ENCODE data around the gene LCE3B. TPM values are rescaled to one million over a fixed set of nuclear protein-coding genes. Genes with fewer than 3 reads are reported as not detected.

Gene LCE3B
- total RNA-seq, 4 donors from 2014 or later, result not detected

GRCh38 chr1:152640351-152640750 lies 26.7 kb downstream of the LCE3B start:
- Histone ChIP-seq H3K4me3 (no peak overlapping the region), H3K9me3 (peaks cover 0 to 15% (median 2%) of the 10 kb centered on the region in 4 donors), H3K4me1 (no peaks in the 10 kb centered on the region), H3K36me3 (no peaks in the 10 kb centered on the region), H3K27ac (no peak overlapping the region), H3K27me3 (no peaks in the 10 kb centered on the region)
- WGBS, 2 donors, result 65 to 69% methylated on average over 1 of the region's 1 CpG
- DNase-seq (ENCODE audit: low spot score in 2 of 2), result no peak
- TF ChIP-seq POLR2A (IDR thresholded peaks at IDR 0.05) (no peak), EP300 (IDR thresholded peaks at IDR 0.05) (no peak), CTCF (IDR thresholded peaks at IDR 0.05) (no peak)

- no peaks in the 10 kb centered on the region for H3K36me3 ChIP-seq
- 59 to 74% methylated on average over 3 of the region's 3 CpGs for WGBS, 2 donors
- no peaks in the 10 kb centered on the region for H3K27me3 ChIP-seq
- TF ChIP-seq POLR2A (IDR thresholded peaks at IDR 0.05), result no peak
- no peak for TF ChIP-seq CTCF (IDR thresholded peaks at IDR 0.05)
- no peak for TF ChIP-seq EP300 (IDR thresholded peaks at IDR 0.05)
- no peak overlapping the region for H3K4me3 ChIP-seq
- DNase-seq (ENCODE audit: low spot score in 2 of 2), result no peak
- peaks cover 0 to 6% (median 0%) of the 10 kb centered on the region in 4 donors for H3K9me3 ChIP-seq
- H3K27ac ChIP-seq, result no peak overlapping the region
- no peaks in the 10 kb centered on the region for H3K4me1 ChIP-seq
Measured at GRCh38 chr1:152643945-152644344, 30.3 kb downstream of the LCE3B start.

GRCh38 chr1:152645146-152645545 lies 31.5 kb downstream of the LCE3B start:
- TF ChIP-seq CTCF (IDR thresholded peaks at IDR 0.05) (no peak), POLR2A (IDR thresholded peaks at IDR 0.05) (no peak), EP300 (IDR thresholded peaks at IDR 0.05) (no peak)
- 60 to 71% methylated on average over 2 to 3 of the region's 3 CpGs for WGBS, 2 donors
- Histone ChIP-seq H3K36me3 (no peaks in the 10 kb centered on the region), H3K27me3 (no peaks in the 10 kb centered on the region), H3K27ac (no peak overlapping the region), H3K9me3 (peaks cover 0 to 6% (median 0%) of the 10 kb centered on the region in 4 donors), H3K4me1 (no peaks in the 10 kb centered on the region), H3K4me3 (no peak overlapping the region)
- no peak for DNase-seq (ENCODE audit: low spot score in 2 of 2)

GRCh38 chr1:152646656-152647055 lies 33.0 kb downstream of the LCE3B start:
- no peak for DNase-seq (ENCODE audit: low spot score in 2 of 2)
- no peaks in the 10 kb centered on the region for H3K4me1 ChIP-seq
- no peak for TF ChIP-seq EP300 (IDR thresholded peaks at IDR 0.05)
- TF ChIP-seq POLR2A (IDR thresholded peaks at IDR 0.05), result no peak
- TF ChIP-seq CTCF (IDR thresholded peaks at IDR 0.05), result no peak
- no peak overlapping the region for H3K27ac ChIP-seq
- H3K36me3 ChIP-seq, result no peaks in the 10 kb centered on the region
- peaks cover 0 to 6% (median 0%) of the 10 kb centered on the region in 4 donors for H3K9me3 ChIP-seq
- no peak overlapping the region for H3K4me3 ChIP-seq
- H3K27me3 ChIP-seq, result no peaks in the 10 kb centered on the region

- Histone ChIP-seq H3K36me3 (no peaks in the 10 kb centered on the region), H3K27ac (no peak overlapping the region), H3K9me3 (no peaks in the 10 kb centered on the region), H3K4me1 (no peaks in the 10 kb centered on the region), H3K4me3 (no peak overlapping the region), H3K27me3 (no peaks in the 10 kb centered on the region)
- WGBS, 2 donors, result 30 to 32% methylated on average over 10 of the region's 10 CpGs
- TF ChIP-seq EP300 (IDR thresholded peaks at IDR 0.05), result no peak
- peak in 2 of 5 experiments; percentile 31 to 33 for TF ChIP-seq CTCF (IDR thresholded peaks at IDR 0.05)
- no peak for TF ChIP-seq POLR2A (IDR thresholded peaks at IDR 0.05)
- peak in 1 of 2 donors; percentile 31 for DNase-seq (ENCODE audit: low spot score in 2 of 2)
Measured at GRCh38 chr1:152654110-152654509, 40.5 kb downstream of the LCE3B start.

Measured in tibial nerve (tissue), 4 donors.